Peyer's patch (tissue), 4 donors: ENCODE results near the gene MACROD2. TPM values are rescaled to one million over a fixed set of nuclear protein-coding genes. Genes with fewer than 3 reads are reported as not detected.

Source experiments
- DNase-seq, 3 donors: peaks; one replicate each; pipeline ENCODE4 v3.0.0-alpha.2; 2017 to 2019
- H3K27ac ChIP-seq, 4 donors: fragments of 200-600 bp; sonication (generic); one replicate each; pipeline ENCODE4 v1.5.1; 2016 to 2019
- H3K27me3 ChIP-seq, 2 donors: fragments of 200-600 bp; sonication (generic); one replicate each; pipeline ENCODE4 v1.5.1; 2019
- H3K36me3 ChIP-seq, 3 donors: fragments of 200-600 bp; sonication (generic); one replicate each; pipeline ENCODE4 v1.5.1; 2016 to 2019
- H3K4me1 ChIP-seq, 4 donors: fragments of 200-600 bp; sonication (generic); one replicate each; pipeline ENCODE4 v1.5.1; 2016 to 2019
- H3K4me3 ChIP-seq, 4 donors: fragments of 200-600 bp; sonication (generic); 1 replicate in 3 of 4; 2 replicates in 1 of 4; pipeline ENCODE4 v1.5.1; 2016 to 2019; ENCODE audit warnings: mild to moderate bottlenecking in 1 of 4
- H3K9me3 ChIP-seq, 4 donors: fragments of 200-600 bp; sonication (generic); one replicate each; pipeline ENCODE4 v1.5.1; 2016 to 2019; ENCODE audit warnings: mild to moderate bottlenecking in 1 of 4
- POLR2A ChIP-seq, 2 donors: fragments of 450-650 bp; IDR thresholded peaks; one replicate each; pipeline ENCODE4 v1.5.1; 2017; ENCODE audit warnings: antibody characterized with exemption in 2 of 2, mild to moderate bottlenecking in 2 of 2, moderate library complexity in 2 of 2
- total RNA-seq, 4 donors: library from RNA; depleted of rRNA; stranded (reverse); fragments of >200 nt; gene quantifications; one replicate each; pipeline ENCODE4 v1.1.0, GENCODE V29; 2016
- TF ChIP-seq, protein P1 (sequence below), 6 experiments: fragments of 450-650 bp in 4 of 6; fragments of 200-600 bp in 2 of 6; sonication (generic) in 1 of 6; IDR thresholded peaks; one replicate each; pipeline ENCODE4 v1.5.1; 2017 to 2019; ENCODE audit warnings: antibody characterized with exemption in 6 of 6, mild to moderate bottlenecking in 3 of 6, moderate library complexity in 1 of 6

The MACROD2 gene
- total RNA-seq, 4 donors from 2014 or later, result 2.5 to 10.7 (median 6.5) TPM

DNA sequence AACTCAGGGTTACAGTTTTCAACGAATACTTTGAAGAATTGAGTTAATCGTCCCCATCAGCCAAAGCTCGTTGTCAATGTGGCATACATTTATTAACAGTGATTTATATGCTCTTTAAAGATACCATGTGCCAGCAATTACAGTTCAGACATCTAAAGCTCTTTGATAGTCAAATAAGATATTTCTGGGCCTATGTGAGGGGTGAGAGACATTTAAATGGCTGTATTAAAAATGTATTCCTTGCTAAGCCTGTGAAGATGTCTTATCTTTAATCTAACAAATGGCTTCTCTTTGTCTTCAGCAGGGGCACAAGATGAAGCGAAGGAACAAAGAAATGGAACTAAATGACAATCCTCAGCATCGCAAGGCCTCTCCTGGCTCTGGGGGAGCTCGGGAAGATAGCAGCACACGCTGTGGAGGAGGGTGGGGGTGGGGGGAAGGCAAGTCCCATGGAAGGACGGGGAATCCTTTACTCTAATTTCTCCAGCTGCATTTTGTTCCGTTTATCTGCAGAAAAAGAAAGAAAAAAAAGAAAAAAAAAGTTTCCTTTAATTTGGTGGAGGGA is 2054.3 kb downstream of the MACROD2 start:
- Histone ChIP-seq H3K4me1 (no peaks in the 10 kb centered on the region), H3K36me3 (no peaks in the 10 kb centered on the region), H3K27me3 (no peaks in the 10 kb centered on the region), H3K4me3 (no peak overlapping the region), H3K9me3 (no peaks in the 10 kb centered on the region), H3K27ac (no peak overlapping the region)
- TF ChIP-seq, protein P1, sequence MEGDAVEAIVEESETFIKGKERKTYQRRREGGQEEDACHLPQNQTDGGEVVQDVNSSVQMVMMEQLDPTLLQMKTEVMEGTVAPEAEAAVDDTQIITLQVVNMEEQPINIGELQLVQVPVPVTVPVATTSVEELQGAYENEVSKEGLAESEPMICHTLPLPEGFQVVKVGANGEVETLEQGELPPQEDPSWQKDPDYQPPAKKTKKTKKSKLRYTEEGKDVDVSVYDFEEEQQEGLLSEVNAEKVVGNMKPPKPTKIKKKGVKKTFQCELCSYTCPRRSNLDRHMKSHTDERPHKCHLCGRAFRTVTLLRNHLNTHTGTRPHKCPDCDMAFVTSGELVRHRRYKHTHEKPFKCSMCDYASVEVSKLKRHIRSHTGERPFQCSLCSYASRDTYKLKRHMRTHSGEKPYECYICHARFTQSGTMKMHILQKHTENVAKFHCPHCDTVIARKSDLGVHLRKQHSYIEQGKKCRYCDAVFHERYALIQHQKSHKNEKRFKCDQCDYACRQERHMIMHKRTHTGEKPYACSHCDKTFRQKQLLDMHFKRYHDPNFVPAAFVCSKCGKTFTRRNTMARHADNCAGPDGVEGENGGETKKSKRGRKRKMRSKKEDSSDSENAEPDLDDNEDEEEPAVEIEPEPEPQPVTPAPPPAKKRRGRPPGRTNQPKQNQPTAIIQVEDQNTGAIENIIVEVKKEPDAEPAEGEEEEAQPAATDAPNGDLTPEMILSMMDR (IDR thresholded peaks at IDR 0.05), result no peak
- TF ChIP-seq POLR2A (IDR thresholded peaks at IDR 0.05), result no peak
- no peak for DNase-seq

DNA sequence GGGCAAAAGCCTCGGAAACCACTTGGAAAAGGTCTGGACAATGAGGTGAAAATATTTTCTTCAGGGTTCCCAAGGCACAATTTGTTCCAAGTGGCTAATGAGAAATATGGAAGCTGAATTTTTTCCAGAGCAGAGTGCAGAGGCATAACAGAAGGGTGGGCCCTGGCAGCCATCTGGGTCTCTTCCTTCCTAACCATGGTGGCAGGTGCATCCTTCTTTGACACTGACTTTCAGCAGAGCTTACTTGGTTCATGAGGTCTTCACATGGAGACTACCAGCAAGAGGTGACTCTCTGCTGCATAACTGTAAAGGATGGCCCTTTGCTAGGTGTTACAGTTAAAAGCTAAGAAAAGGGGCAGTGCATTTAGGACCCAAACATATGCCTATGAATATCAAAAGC is 2055.1 kb downstream of the MACROD2 start:
- Histone ChIP-seq H3K27me3 (no peaks in the 10 kb centered on the region), H3K4me1 (no peaks in the 10 kb centered on the region), H3K36me3 (no peaks in the 10 kb centered on the region), H3K4me3 (no peak overlapping the region), H3K9me3 (no peaks in the 10 kb centered on the region), H3K27ac (no peak overlapping the region)
- DNase-seq, result no peak
- no peak for TF ChIP-seq POLR2A (IDR thresholded peaks at IDR 0.05)
- TF ChIP-seq, protein P1 (IDR thresholded peaks at IDR 0.05), result no peak

DNA sequence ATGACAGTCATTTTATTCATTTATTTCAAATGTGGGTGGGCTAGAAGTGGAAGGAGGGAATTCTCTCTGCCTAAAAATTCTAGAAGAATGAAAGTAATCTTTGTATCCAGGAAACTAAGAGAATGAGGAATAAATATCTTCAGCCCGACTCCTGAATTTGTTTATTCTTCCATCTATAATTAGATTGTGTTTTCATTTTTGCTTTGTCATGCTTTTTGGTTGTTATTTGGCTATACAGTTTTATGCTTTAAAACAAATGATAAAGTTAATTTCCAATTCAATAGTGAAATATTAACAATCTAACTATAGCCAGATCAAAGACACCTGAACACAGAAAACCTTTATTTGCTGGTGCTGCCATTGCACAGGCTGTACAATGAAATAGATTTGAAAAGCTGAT is 2056.7 kb downstream of the MACROD2 start:
- no peaks in the 10 kb centered on the region for H3K9me3 ChIP-seq
- no peaks in the 10 kb centered on the region for H3K36me3 ChIP-seq
- H3K4me3 ChIP-seq, result no peak overlapping the region
- no peak for TF ChIP-seq POLR2A (IDR thresholded peaks at IDR 0.05)
- TF ChIP-seq, protein P1 (IDR thresholded peaks at IDR 0.05), result no peak
- no peaks in the 10 kb centered on the region for H3K4me1 ChIP-seq
- DNase-seq, result no peak
- H3K27me3 ChIP-seq, result no peaks in the 10 kb centered on the region
- no peak overlapping the region for H3K27ac ChIP-seq

DNA sequence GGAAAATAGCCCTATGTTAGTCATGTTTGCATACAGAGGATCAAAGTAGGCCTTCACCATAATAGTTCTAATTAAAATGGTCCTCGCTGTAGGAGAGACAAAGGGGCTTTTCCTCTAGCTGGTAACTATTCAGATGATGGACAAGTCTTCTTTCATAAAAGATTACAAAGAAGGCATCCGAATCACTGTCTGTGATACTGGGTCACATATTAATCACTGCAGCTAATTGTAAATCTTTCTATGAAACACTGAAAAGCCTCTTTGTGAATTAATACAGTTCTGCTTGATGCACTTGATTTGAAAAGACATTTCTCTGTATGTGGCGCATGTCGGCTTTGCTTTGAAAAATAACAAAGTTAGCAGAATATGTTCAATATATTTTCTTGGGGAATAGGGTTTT is 2057.1 kb downstream of the MACROD2 start:
- TF ChIP-seq POLR2A (IDR thresholded peaks at IDR 0.05), result no peak
- TF ChIP-seq, protein P1 (IDR thresholded peaks at IDR 0.05), result no peak
- Histone ChIP-seq H3K36me3 (no peaks in the 10 kb centered on the region), H3K9me3 (no peaks in the 10 kb centered on the region), H3K27me3 (no peaks in the 10 kb centered on the region), H3K27ac (no peak overlapping the region), H3K4me1 (no peaks in the 10 kb centered on the region), H3K4me3 (no peak overlapping the region)
- DNase-seq, result no peak

DNA sequence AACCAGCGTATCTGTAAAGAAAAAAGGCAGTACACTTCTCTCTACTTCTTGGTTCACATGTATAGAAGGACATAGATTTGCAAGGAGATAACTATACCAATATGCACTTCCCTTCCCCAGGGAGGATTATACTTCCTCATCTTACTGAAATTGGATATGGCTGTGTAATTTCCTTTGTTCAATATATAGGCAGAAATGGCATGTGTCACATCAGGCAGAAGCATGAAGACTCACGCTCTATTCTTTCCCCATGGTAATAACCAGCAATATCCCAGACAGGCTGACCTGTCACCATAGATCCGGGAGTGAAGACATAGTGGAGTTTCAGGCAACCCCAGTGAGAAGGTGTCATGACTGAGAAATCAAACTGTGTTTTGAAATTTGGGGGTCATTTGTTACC is 2059.7 kb downstream of the MACROD2 start:
- no peaks in the 10 kb centered on the region for H3K4me1 ChIP-seq
- TF ChIP-seq, protein P1 (IDR thresholded peaks at IDR 0.05), result no peak
- no peak for TF ChIP-seq POLR2A (IDR thresholded peaks at IDR 0.05)
- H3K27ac ChIP-seq, result no peak overlapping the region
- no peaks in the 10 kb centered on the region for H3K27me3 ChIP-seq
- no peak overlapping the region for H3K4me3 ChIP-seq
- H3K9me3 ChIP-seq, result no peaks in the 10 kb centered on the region
- no peak for DNase-seq
- no peaks in the 10 kb centered on the region for H3K36me3 ChIP-seq

DNA sequence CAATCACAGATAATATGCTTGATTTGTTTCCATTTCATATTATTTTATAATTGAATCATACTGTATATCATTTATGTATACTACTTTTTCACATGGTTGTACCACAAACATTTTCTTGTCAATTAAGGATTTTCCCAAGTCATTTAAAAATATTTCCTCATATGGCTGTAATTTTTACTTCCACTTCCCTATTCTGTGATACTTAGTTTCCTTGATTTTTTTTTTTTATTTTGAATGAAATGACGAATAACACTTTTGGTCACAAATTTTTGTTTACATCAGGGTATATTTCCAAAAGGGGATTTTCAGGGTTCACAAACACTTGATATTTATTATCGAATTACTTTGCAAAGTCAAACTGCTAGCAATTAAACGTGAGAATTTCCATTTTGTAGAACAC is 2062.3 kb downstream of the MACROD2 start:
- no peaks in the 10 kb centered on the region for H3K36me3 ChIP-seq
- no peak for DNase-seq
- H3K27ac ChIP-seq, result no peak overlapping the region
- no peaks in the 10 kb centered on the region for H3K27me3 ChIP-seq
- no peak overlapping the region for H3K4me3 ChIP-seq
- no peak for TF ChIP-seq POLR2A (IDR thresholded peaks at IDR 0.05)
- TF ChIP-seq, protein P1 (IDR thresholded peaks at IDR 0.05), result no peak
- H3K9me3 ChIP-seq, result no peaks in the 10 kb centered on the region
- H3K4me1 ChIP-seq, result no peaks in the 10 kb centered on the region
